ENCODE results near the gene PIK3C2G. TPM values are rescaled to one million over a fixed set of nuclear protein-coding genes. Genes with fewer than 3 reads are reported as not detected.

Gene PIK3C2G
- total RNA-seq, 1 experiment from 2014 or later: not detected

DNA sequence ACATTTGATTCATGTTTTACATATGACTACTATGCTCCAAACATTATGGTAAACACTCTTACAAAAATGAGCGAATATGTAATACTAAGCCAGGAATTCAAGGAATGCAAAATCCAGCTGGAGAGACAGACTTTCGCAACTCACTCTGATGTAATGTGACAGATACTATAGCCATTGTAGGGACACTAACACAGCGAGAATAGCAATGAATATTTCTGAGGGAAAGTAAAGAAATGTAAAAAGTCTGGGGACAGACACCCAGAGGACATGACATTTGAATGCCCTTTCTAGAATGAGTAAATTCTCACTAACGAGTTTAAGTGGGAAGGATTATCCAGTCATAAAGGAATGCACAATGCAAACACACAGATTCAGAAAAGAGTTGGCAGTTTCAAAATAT, 121.9 kb downstream of the PIK3C2G start:
- CTCF ChIA-PET: no interaction called here
- H4K20me1 ChIP-seq (ENCODE audit: low read length): no peaks in the 10 kb centered on the region
- no peaks in the 10 kb centered on the region for H3K27me3 ChIP-seq (ENCODE audit: low read length)
- ATAC-seq: peak; percentile 70
- BruUV-seq (replicated peaks): no TSS peak
- H3K27ac ChIP-seq (ENCODE audit: low read length): no peak overlapping the region
- peaks cover 15% of the 10 kb centered on the region for H3K4me1 ChIP-seq (ENCODE audit: insufficient read depth, low read length)
- no peak overlapping the region for H3K4me3 ChIP-seq (ENCODE audit: low read length)
- no peaks in the 10 kb centered on the region for H3K36me3 ChIP-seq (ENCODE audit: low read depth, low read length)
- DNase-seq: peak; percentile 79
- no peaks in the 10 kb centered on the region for H3F3A ChIP-seq (ENCODE audit: low read length, unreplicated experiment)
- no peaks in the 10 kb centered on the region for H3K9me2 ChIP-seq (replicated peaks; ENCODE audit: low read length)
- POLR2A ChIA-PET (ENCODE audit: unreplicated experiment): no interaction called here
- no peaks in the 10 kb centered on the region for H3K79me2 ChIP-seq (ENCODE audit: low read length)
- peak overlapping the region; percentile 71 for H3K4me2 ChIP-seq (ENCODE audit: low read length)
- intact Hi-C loops (cut with micrococcal nuclease): no loop called here
- no peaks in the 10 kb centered on the region for H3K9me3 ChIP-seq (ENCODE audit: low read length)
- peak overlapping the region; percentile 19; the same call in 1 of the 2 replicates for H2AFZ ChIP-seq (ENCODE audit: low read length)
- H3K9ac ChIP-seq (ENCODE audit: low read length): no peak overlapping the region
- TF ChIP-seq EZH2 (IDR thresholded peaks at IDR 0.05; ENCODE audit: low read length, unreplicated experiment) (no peak), EZH2phosphoT487 (IDR thresholded peaks at IDR 0.05; ENCODE audit: borderline replicate concordance, low read length) (no peak)
- TF ChIP-seq, protein P1, sequence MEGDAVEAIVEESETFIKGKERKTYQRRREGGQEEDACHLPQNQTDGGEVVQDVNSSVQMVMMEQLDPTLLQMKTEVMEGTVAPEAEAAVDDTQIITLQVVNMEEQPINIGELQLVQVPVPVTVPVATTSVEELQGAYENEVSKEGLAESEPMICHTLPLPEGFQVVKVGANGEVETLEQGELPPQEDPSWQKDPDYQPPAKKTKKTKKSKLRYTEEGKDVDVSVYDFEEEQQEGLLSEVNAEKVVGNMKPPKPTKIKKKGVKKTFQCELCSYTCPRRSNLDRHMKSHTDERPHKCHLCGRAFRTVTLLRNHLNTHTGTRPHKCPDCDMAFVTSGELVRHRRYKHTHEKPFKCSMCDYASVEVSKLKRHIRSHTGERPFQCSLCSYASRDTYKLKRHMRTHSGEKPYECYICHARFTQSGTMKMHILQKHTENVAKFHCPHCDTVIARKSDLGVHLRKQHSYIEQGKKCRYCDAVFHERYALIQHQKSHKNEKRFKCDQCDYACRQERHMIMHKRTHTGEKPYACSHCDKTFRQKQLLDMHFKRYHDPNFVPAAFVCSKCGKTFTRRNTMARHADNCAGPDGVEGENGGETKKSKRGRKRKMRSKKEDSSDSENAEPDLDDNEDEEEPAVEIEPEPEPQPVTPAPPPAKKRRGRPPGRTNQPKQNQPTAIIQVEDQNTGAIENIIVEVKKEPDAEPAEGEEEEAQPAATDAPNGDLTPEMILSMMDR (conservative IDR thresholded peaks at IDR 0.05; ENCODE audit: low read depth, low read length): no peak

DNA sequence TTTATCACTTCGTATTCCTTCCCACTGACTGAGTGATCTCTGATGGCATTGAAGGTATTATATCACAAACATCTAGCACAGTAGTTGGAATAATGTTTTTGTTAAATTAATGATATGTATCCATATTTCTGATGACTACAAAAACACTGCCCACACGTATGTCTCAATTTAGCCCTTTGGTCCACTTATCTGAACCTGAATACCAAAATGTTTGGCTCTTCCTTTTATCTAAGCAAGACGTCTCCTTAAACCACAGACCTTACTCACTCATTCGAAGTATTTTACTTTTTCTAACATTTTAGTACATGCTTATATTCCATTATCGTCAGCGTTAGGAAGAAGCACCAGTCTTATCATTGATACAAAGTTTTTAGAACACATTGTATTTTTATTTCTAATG, 126.4 kb downstream of the PIK3C2G start:
- Histone ChIP-seq H3K79me2 (ENCODE audit: low read length) (no peaks in the 10 kb centered on the region), H2AFZ (ENCODE audit: low read length) (no peak overlapping the region), H3K27me3 (ENCODE audit: low read length) (no peaks in the 10 kb centered on the region), H3K9me2 (replicated peaks; ENCODE audit: low read length) (no peaks in the 10 kb centered on the region), H3K9me3 (ENCODE audit: low read length) (no peaks in the 10 kb centered on the region), H3K4me2 (ENCODE audit: low read length) (no peak overlapping the region), H3K36me3 (ENCODE audit: low read depth, low read length) (no peaks in the 10 kb centered on the region), H4K20me1 (ENCODE audit: low read length) (no peaks in the 10 kb centered on the region), H3F3A (ENCODE audit: low read length, unreplicated experiment) (no peaks in the 10 kb centered on the region), H3K9ac (ENCODE audit: low read length) (no peak overlapping the region), H3K27ac (ENCODE audit: low read length) (no peak overlapping the region), H3K4me3 (ENCODE audit: low read length) (no peak overlapping the region), H3K4me1 (ENCODE audit: insufficient read depth, low read length) (peaks cover 10% of the 10 kb centered on the region)
- no TSS peak for BruUV-seq (replicated peaks)
- intact Hi-C loops (cut with micrococcal nuclease): no loop called here
- DNase-seq (no peak), ATAC-seq (no peak)
- POLR2A ChIA-PET (ENCODE audit: unreplicated experiment): no interaction called here
- CTCF ChIA-PET: interaction anchor here (0.5 kb wide), 1 partner anchor 130 kb away, joined by 3 read pairs; no protein-coding TSS in a partner anchor
- TF ChIP-seq EZH2 (IDR thresholded peaks at IDR 0.05; ENCODE audit: low read length, unreplicated experiment): no peak
- TF ChIP-seq, protein P1 (conservative IDR thresholded peaks at IDR 0.05; ENCODE audit: low read depth, low read length): no peak

DNA sequence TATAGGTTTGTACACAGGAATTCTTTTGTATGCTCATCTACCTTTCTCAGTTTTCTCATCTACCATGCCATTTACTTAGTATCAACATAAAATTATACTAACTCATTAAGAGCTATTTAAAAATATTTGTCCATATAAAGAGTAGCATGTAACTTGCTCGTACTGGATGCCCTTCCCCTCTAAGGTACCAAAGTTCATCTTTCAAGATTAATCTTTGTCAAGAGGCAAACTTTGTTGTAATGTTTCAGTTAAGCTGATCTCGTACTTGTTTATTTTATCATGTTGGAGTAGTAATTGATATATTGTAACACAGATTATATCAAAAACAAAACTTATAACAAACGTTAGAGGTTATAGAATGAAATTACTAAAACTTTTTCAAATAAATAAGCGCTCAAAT, 128.5 kb downstream of the PIK3C2G start:
- POLR2A ChIA-PET (ENCODE audit: unreplicated experiment): no interaction called here

More for the DNA sequence above, 128.5 kb downstream of the PIK3C2G start:
- no peak overlapping the region for H2AFZ ChIP-seq (ENCODE audit: low read length)
- TF ChIP-seq EZH2 (IDR thresholded peaks at IDR 0.05; ENCODE audit: low read length, unreplicated experiment) (no peak), EZH2phosphoT487 (IDR thresholded peaks at IDR 0.05; ENCODE audit: borderline replicate concordance, low read length) (no peak)
- TF ChIP-seq, protein P1 (conservative IDR thresholded peaks at IDR 0.05; ENCODE audit: low read depth, low read length): no peak
- no TSS peak for BruUV-seq (replicated peaks)
- no peaks in the 10 kb centered on the region for H3K36me3 ChIP-seq (ENCODE audit: low read depth, low read length)
- intact Hi-C loops (cut with micrococcal nuclease): no loop called here
- no peak overlapping the region for H3K27ac ChIP-seq (ENCODE audit: low read length)
- no peaks in the 10 kb centered on the region for H3K27me3 ChIP-seq (ENCODE audit: low read length)
- no peak overlapping the region for H3K4me3 ChIP-seq (ENCODE audit: low read length)
- no peaks in the 10 kb centered on the region for H4K20me1 ChIP-seq (ENCODE audit: low read length)
- H3K9me3 ChIP-seq (ENCODE audit: low read length): no peaks in the 10 kb centered on the region
- no peaks in the 10 kb centered on the region for H3K4me1 ChIP-seq (ENCODE audit: insufficient read depth, low read length)
- no peaks in the 10 kb centered on the region for H3K9me2 ChIP-seq (replicated peaks; ENCODE audit: low read length)
- CTCF ChIA-PET: no interaction called here
- H3K79me2 ChIP-seq (ENCODE audit: low read length): no peaks in the 10 kb centered on the region
- H3K9ac ChIP-seq (ENCODE audit: low read length): no peak overlapping the region
- H3K4me2 ChIP-seq (ENCODE audit: low read length): no peak overlapping the region
- ATAC-seq (no peak), DNase-seq (no peak)
- no peaks in the 10 kb centered on the region for H3F3A ChIP-seq (ENCODE audit: low read length, unreplicated experiment)

Data from PC-3 (cell line).